Measurements from ENCODE around the gene OR4D10. TPM values are rescaled to one million over a fixed set of nuclear protein-coding genes. Genes with fewer than 3 reads are reported as not detected.

OR4D10 gene
- polyA plus RNA-seq, 1 experiment: not detected

- CTCF ChIA-PET: interaction anchor here (0.7 to 1.0 kb wide), 2 partner anchors 16 to 191 kb away, joined by 3 read pairs; no protein-coding TSS in a partner anchor
- TF ChIP-seq, protein P1, sequence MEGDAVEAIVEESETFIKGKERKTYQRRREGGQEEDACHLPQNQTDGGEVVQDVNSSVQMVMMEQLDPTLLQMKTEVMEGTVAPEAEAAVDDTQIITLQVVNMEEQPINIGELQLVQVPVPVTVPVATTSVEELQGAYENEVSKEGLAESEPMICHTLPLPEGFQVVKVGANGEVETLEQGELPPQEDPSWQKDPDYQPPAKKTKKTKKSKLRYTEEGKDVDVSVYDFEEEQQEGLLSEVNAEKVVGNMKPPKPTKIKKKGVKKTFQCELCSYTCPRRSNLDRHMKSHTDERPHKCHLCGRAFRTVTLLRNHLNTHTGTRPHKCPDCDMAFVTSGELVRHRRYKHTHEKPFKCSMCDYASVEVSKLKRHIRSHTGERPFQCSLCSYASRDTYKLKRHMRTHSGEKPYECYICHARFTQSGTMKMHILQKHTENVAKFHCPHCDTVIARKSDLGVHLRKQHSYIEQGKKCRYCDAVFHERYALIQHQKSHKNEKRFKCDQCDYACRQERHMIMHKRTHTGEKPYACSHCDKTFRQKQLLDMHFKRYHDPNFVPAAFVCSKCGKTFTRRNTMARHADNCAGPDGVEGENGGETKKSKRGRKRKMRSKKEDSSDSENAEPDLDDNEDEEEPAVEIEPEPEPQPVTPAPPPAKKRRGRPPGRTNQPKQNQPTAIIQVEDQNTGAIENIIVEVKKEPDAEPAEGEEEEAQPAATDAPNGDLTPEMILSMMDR (IDR thresholded peaks at IDR 0.05; ENCODE audit: low read depth, low read length): no peak
- no peak overlapping the region for H3K27ac ChIP-seq (ENCODE audit: low read depth, low read length)
These were observed 47.6 kb downstream of the OR4D10 start for GRCh38 chr11:59520741-59521140.

DNA sequence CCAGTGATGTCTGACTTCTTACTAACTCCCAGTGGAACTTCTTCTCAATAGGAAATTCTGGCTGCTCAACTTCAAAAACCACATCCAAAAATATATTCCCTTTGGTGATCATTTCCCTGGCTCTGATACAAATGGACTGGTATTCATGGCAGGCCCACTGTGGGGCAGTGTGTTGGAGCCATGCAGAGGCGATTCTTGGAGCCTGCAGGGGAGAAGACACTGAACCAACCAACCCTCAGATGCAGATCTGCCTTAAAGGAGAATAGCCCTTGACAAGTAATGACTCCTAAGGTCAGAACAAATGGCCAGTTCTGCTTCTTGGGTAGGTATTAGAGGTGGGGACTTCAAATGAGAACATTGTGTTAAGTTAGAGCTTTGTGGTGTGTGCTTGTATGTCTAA lies 50.4 kb downstream of the OR4D10 start:
- Histone ChIP-seq H3K27me3 (ENCODE audit: control insufficient read depth, insufficient read depth, low read length) (peaks cover 6% of the 10 kb centered on the region), H3K27ac (ENCODE audit: low read depth, low read length) (no peak overlapping the region), H3K9me3 (ENCODE audit: control insufficient read depth, insufficient read depth, low read length) (no peaks in the 10 kb centered on the region), H3K4me3 (ENCODE audit: low read depth, low read length) (no peak overlapping the region)
- POLR2A ChIA-PET: no interaction called here
- DNase-seq (ENCODE audit: low read depth, low spot score): no peak
- TF ChIP-seq, protein P1 (IDR thresholded peaks at IDR 0.05; ENCODE audit: low read depth, low read length): no peak
- CTCF ChIA-PET: interaction anchor here (2.5 kb wide), 1 partner anchor 14 kb away, joined by 9 read pairs; no protein-coding TSS in a partner anchor

More at GRCh38 chr11:59520741-59521140, 47.6 kb downstream of the OR4D10 start:
- Histone ChIP-seq H3K9me3 (ENCODE audit: control insufficient read depth, insufficient read depth, low read length) (no peaks in the 10 kb centered on the region), H3K27me3 (ENCODE audit: control insufficient read depth, insufficient read depth, low read length) (peaks cover 3% of the 10 kb centered on the region), H3K4me3 (ENCODE audit: low read depth, low read length) (no peak overlapping the region)
- POLR2A ChIA-PET: no interaction called here
- no peak for DNase-seq (ENCODE audit: low read depth, low spot score)

- ChIA-PET POLR2A (no interaction called here), CTCF (interaction anchor here (1.3 to 3.7 kb wide), 3 partner anchors 9 to 226 kb away, joined by 3 to 16 read pairs (median 4); no protein-coding TSS in a partner anchor)
- Histone ChIP-seq H3K27ac (ENCODE audit: low read depth, low read length) (no peak overlapping the region), H3K27me3 (ENCODE audit: control insufficient read depth, insufficient read depth, low read length) (peaks cover 10% of the 10 kb centered on the region), H3K4me3 (ENCODE audit: low read depth, low read length) (no peak overlapping the region), H3K9me3 (ENCODE audit: control insufficient read depth, insufficient read depth, low read length) (no peaks in the 10 kb centered on the region)
- DNase-seq (ENCODE audit: low read depth, low spot score): no peak
- TF ChIP-seq, protein P1 (IDR thresholded peaks at IDR 0.05; ENCODE audit: low read depth, low read length): no peak
These were observed 55.6 kb downstream of the OR4D10 start for GRCh38 chr11:59528711-59529110.

Other genes with a start within 250 kb of the OR4D10 start
- not detected in 2 replicates for gene OR5AN1, start 114.4 kb upstream of the OR4D10 start, polyA plus RNA-seq (2011; rRNA removed)
- not detected in 2 replicates for gene OR5A2, start 46.9 kb upstream of the OR4D10 start, polyA plus RNA-seq (2011; rRNA removed)
- gene OR5A1, start 36.8 kb upstream of the OR4D10 start, polyA plus RNA-seq (2011; rRNA removed): not detected in 2 replicates
- gene OR4D6, start 16.4 kb upstream of the OR4D10 start, polyA plus RNA-seq (2011; rRNA removed): not detected in 2 replicates
- not detected in 2 replicates for gene OR4D11, start 30.3 kb downstream of the OR4D10 start, polyA plus RNA-seq (2011; rRNA removed)
- not detected in 2 replicates for gene OR4D9, start 38.2 kb downstream of the OR4D10 start, polyA plus RNA-seq (2011; rRNA removed)
- 28.4 and 30.4 TPM in 2 replicates for gene OSBP, start 142.5 kb downstream of the OR4D10 start, polyA plus RNA-seq (2011; rRNA removed)
- gene PATL1, start 195.7 kb downstream of the OR4D10 start, polyA plus RNA-seq (2011; rRNA removed): 36.4 and 43.9 TPM in 2 replicates
- not detected in 2 replicates for gene OR10V1, start 240.5 kb downstream of the OR4D10 start, polyA plus RNA-seq (2011; rRNA removed)

All from AG04450 (cell line).